ENCODE measurements around the gene TAS2R41.

GRCh38 chr7:143493751-143494150 lies 16.1 kb downstream of the TAS2R41 start:
- TF ChIP-seq CTCF (IDR thresholded peaks at IDR 0.05) = no peak
- no peak for TF ChIP-seq POLR2AphosphoS5 (IDR thresholded peaks at IDR 0.05)
